IgD-negative memory B cell (primary cell): ENCODE results near the gene RANBP9. TPM values are rescaled to one million over a fixed set of nuclear protein-coding genes. Genes with fewer than 3 reads are reported as not detected.

Source experiments
- H3K27ac Mint-ChIP-seq, 3 donors: one replicate each; pipeline ENCODE4 v1.8.0; 2020 to 2022; ENCODE audit warnings: mild to moderate bottlenecking in 3 of 3, mixed read lengths in 3 of 3, moderate library complexity in 1 of 3
- H3K27me3 Mint-ChIP-seq: one replicate; pipeline ENCODE4 v1.8.0; 2021; ENCODE audit warnings: mixed read lengths
- H3K36me3 Mint-ChIP-seq: one replicate; pipeline ENCODE4 v1.8.0; 2020; ENCODE audit warnings: mild to moderate bottlenecking, mixed read lengths
- H3K4me1 Mint-ChIP-seq, 3 donors: one replicate each; pipeline ENCODE4 v1.8.0; 2020 to 2022; ENCODE audit warnings: mixed read lengths in 3 of 3, mild to moderate bottlenecking in 1 of 3
- H3K4me3 Mint-ChIP-seq, 4 donors: one replicate each; pipeline ENCODE4 v1.8.0; 2020 to 2022; ENCODE audit warnings: mild to moderate bottlenecking in 4 of 4, mixed read lengths in 4 of 4, moderate library complexity in 3 of 4
- H3K9me3 Mint-ChIP-seq, 3 donors: one replicate each; pipeline ENCODE4 v1.8.0; 2020 to 2021; ENCODE audit warnings: mixed read lengths in 3 of 3, mild to moderate bottlenecking in 1 of 3
- polyA plus RNA-seq: library from polyadenylated mRNA; unstranded; fragments of 300-500 nt; fragmentation: Illumina TruSeq; gene quantifications from one replicate; pipeline ENCODE4 v1.2.3, GENCODE V29; 2021

The RANBP9 gene
- polyA plus RNA-seq, 1 donor from 2014 or later: 2.4 TPM

GRCh38 chr6:13573669-13574110 lies 137.9 kb downstream of the RANBP9 start:
- H3K27me3 Mint-ChIP-seq: no peaks in the 10 kb centered on the region
- peaks cover 14 to 15% (median 14%) of the 10 kb centered on the region in 3 donors for H3K4me1 Mint-ChIP-seq
- H3K9me3 Mint-ChIP-seq: peaks cover 0 to 3% (median 0%) of the 10 kb centered on the region in 3 donors
- peaks cover 5% of the 10 kb centered on the region for H3K36me3 Mint-ChIP-seq
- peak overlapping the region; percentile 81 to 99 (median 95) for H3K4me3 Mint-ChIP-seq
- peak overlapping the region; percentile 59 to 88 (median 84) for H3K27ac Mint-ChIP-seq

- peaks cover 14 to 15% (median 14%) of the 10 kb centered on the region in 3 donors for H3K4me1 Mint-ChIP-seq
- peaks cover 0 to 3% (median 0%) of the 10 kb centered on the region in 3 donors for H3K9me3 Mint-ChIP-seq
- H3K4me3 Mint-ChIP-seq: peak overlapping the region; percentile 81 to 99 (median 95)
- peak overlapping the region; percentile 59 to 88 (median 84) for H3K27ac Mint-ChIP-seq
- H3K36me3 Mint-ChIP-seq: peaks cover 5% of the 10 kb centered on the region
- H3K27me3 Mint-ChIP-seq: no peaks in the 10 kb centered on the region
These were observed 138.5 kb downstream of the RANBP9 start for GRCh38 chr6:13572951-13573654.

GRCh38 chr6:13572240-13572639 lies 139.4 kb downstream of the RANBP9 start:
- Mint-ChIP-seq H3K27ac (peak overlapping the region in 1 of 3 donors; percentile 84), H3K27me3 (peaks cover 2% of the 10 kb centered on the region), H3K4me3 (peak overlapping the region in 1 of 4 donors; percentile 81), H3K4me1 (peaks cover 14 to 15% (median 14%) of the 10 kb centered on the region in 3 donors), H3K36me3 (peaks cover 2% of the 10 kb centered on the region), H3K9me3 (no peaks in the 10 kb centered on the region)

Other genes with a start within 250 kb of the RANBP9 start
- 10.9 TPM for gene GFOD1, start 224.2 kb downstream of the RANBP9 start, polyA plus RNA-seq
- gene SIRT5, start 137.2 kb downstream of the RANBP9 start, polyA plus RNA-seq: 13.6 TPM
- 141 TPM for gene NOL7, start 96.5 kb downstream of the RANBP9 start, polyA plus RNA-seq
- 18.0 TPM for gene MCUR1, start 102.7 kb upstream of the RANBP9 start, polyA plus RNA-seq
- gene RNF182, start 213.1 kb upstream of the RANBP9 start, polyA plus RNA-seq: not detected